DOHH2 (cell line): ENCODE measurements around the gene RHOXF2B.
"Not testable (repeated sequence)": the region's sequence is repeated elsewhere in the genome, so short reads cannot be mapped to it uniquely, and the experiment has no call there.

Experiments used
- H3F3A ChIP-seq: fragments of 200-600 bp; sonication (generic), shearing (Covaris generic); 2 replicates; pipeline ENCODE4 v1.6.0; 2016; ENCODE audit warnings: antibody characterized with exemption, mild to moderate bottlenecking; ENCODE audit not compliant: control insufficient read depth, insufficient read depth
- H3K27ac ChIP-seq: fragments of 200-600 bp; sonication (generic); 2 replicates; pipeline ENCODE4 v1.5.1; 2014; ENCODE audit warnings: low read depth, mild to moderate bottlenecking, low read length, moderate library complexity
- H3K27me3 ChIP-seq: fragments of 200-600 bp; sonication (generic); 2 replicates; pipeline ENCODE4 v1.6.1; 2014; ENCODE audit warnings: mild to moderate bottlenecking, low read length, mixed read lengths; ENCODE audit not compliant: control insufficient read depth
- H3K36me3 ChIP-seq: fragments of 200-600 bp; sonication (generic); 2 replicates; pipeline ENCODE4 v1.6.1; 2014; ENCODE audit warnings: mild to moderate bottlenecking, low read length, moderate library complexity, mixed read lengths; ENCODE audit not compliant: control insufficient read depth
- H3K4me1 ChIP-seq: fragments of 200-600 bp; sonication (generic); 2 replicates; pipeline ENCODE4 v1.6.1; 2014; ENCODE audit warnings: mild to moderate bottlenecking, low read length, mixed read lengths; ENCODE audit not compliant: control insufficient read depth
- H3K4me2 ChIP-seq: fragments of 200-600 bp; sonication (generic); 2 replicates; pipeline ENCODE4 v1.6.0; 2014; ENCODE audit warnings: mild to moderate bottlenecking, low read length, moderate library complexity
- H3K4me3 ChIP-seq: fragments of 200-600 bp; sonication (generic); 2 replicates; pipeline ENCODE4 v1.5.1; 2014; ENCODE audit warnings: mild to moderate bottlenecking, low read length, mixed read lengths
- H3K79me2 ChIP-seq: fragments of 200-600 bp; sonication (generic); 2 replicates; pipeline ENCODE4 v1.6.1; 2014; ENCODE audit warnings: mild to moderate bottlenecking, low read length, mixed read lengths; ENCODE audit not compliant: control insufficient read depth
- H3K9me2 ChIP-seq: fragments of 200-600 bp; sonication (generic); replicated peaks from 2 replicates; pipeline ENCODE4 v1.6.1; 2014; ENCODE audit warnings: mild to moderate bottlenecking, low read length, mixed read lengths; ENCODE audit not compliant: control insufficient read depth
- H3K9me3 ChIP-seq: fragments of 200-600 bp; sonication (generic); 2 replicates; pipeline ENCODE4 v1.6.1; 2014; ENCODE audit warnings: antibody characterized with exemption, low read length, mixed read lengths; ENCODE audit not compliant: control insufficient read depth, insufficient read depth
- H4K20me1 ChIP-seq: fragments of 200-600 bp; sonication (generic); 2 replicates; pipeline ENCODE4 v1.6.0; 2014; ENCODE audit warnings: low read depth, mild to moderate bottlenecking, antibody characterized with exemption, low read length, moderate library complexity; ENCODE audit not compliant: control insufficient read depth, insufficient read depth
- EZH2phosphoT487 ChIP-seq: fragments of 200-600 bp; sonication (generic); IDR thresholded peaks from 2 replicates; pipeline ENCODE4 v1.6.1; 2017; ENCODE audit warnings: borderline replicate concordance, mild to moderate bottlenecking, antibody characterized with exemption, low read length, moderate library complexity, mixed read lengths
- TF ChIP-seq, protein P1 (sequence below): fragments of 200-600 bp; sonication (generic); IDR thresholded peaks from one replicate; pipeline ENCODE4 v1.5.1; 2014; ENCODE audit warnings: antibody characterized with exemption, mild to moderate bottlenecking, low read depth, low read length; ENCODE audit not compliant: poor library complexity, severe bottlenecking

The RHOXF2B gene

DNA sequence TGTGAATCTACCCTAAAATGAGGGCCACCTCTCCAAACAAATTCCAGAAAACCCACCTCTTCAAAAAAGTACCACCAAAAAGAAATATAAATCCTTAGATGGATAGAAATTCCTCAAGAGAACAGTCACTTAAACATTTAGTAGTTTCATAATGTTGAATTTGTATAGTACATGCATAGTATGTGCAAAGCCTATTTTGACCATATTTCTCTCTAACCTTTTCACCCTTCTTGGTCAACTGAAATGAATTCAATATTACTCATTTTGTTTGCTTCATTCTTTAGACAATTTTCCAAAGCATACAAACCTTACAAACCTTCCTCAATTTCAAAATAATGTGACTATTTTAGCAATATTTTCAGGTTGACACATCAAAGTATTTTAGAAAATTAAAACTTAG, 34.1 kb upstream of the RHOXF2B start:
- no peaks in the 10 kb centered on the region for H3K36me3 ChIP-seq
- H3F3A ChIP-seq, result no peaks in the 10 kb centered on the region
- no peak overlapping the region for H3K4me2 ChIP-seq
- H3K79me2 ChIP-seq, result no peaks in the 10 kb centered on the region
- no peak overlapping the region for H3K4me3 ChIP-seq
- H3K27ac ChIP-seq, result no peak overlapping the region
- H3K27me3 ChIP-seq, result no peaks in the 10 kb centered on the region
- H3K4me1 ChIP-seq, result no peaks in the 10 kb centered on the region
- no peak for TF ChIP-seq EZH2phosphoT487
- TF ChIP-seq, protein P1, sequence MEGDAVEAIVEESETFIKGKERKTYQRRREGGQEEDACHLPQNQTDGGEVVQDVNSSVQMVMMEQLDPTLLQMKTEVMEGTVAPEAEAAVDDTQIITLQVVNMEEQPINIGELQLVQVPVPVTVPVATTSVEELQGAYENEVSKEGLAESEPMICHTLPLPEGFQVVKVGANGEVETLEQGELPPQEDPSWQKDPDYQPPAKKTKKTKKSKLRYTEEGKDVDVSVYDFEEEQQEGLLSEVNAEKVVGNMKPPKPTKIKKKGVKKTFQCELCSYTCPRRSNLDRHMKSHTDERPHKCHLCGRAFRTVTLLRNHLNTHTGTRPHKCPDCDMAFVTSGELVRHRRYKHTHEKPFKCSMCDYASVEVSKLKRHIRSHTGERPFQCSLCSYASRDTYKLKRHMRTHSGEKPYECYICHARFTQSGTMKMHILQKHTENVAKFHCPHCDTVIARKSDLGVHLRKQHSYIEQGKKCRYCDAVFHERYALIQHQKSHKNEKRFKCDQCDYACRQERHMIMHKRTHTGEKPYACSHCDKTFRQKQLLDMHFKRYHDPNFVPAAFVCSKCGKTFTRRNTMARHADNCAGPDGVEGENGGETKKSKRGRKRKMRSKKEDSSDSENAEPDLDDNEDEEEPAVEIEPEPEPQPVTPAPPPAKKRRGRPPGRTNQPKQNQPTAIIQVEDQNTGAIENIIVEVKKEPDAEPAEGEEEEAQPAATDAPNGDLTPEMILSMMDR, result no peak
- no peaks in the 10 kb centered on the region for H3K9me2 ChIP-seq
- H4K20me1 ChIP-seq, result no peaks in the 10 kb centered on the region
- H3K9me3 ChIP-seq, result no peaks in the 10 kb centered on the region

DNA sequence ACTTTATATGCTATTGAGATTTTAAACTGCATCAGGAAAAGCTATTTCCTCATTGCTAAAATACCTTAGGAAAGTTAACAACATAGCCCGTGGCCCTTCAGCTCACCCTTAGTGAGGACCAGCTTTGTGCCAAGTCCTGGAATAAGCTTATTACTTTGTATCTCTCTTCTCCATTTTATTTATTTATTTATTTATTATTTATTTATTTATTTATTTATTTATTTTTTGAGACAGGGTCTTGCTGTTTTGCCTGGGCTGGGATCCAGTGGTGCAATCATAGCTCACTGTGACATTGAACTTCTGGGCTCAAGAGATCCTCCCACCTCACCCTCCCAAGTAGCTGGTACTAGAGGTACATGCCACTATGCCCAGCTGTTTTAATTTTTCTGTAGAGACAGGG, 31.9 kb upstream of the RHOXF2B start:
- no peak overlapping the region for H3K4me3 ChIP-seq
- H3K9me3 ChIP-seq, result no peaks in the 10 kb centered on the region
- H3F3A ChIP-seq, result no peaks in the 10 kb centered on the region
- no peaks in the 10 kb centered on the region for H3K27me3 ChIP-seq
- H3K36me3 ChIP-seq, result no peaks in the 10 kb centered on the region
- no peaks in the 10 kb centered on the region for H4K20me1 ChIP-seq
- H3K27ac ChIP-seq, result no peak overlapping the region
- H3K79me2 ChIP-seq, result no peaks in the 10 kb centered on the region
- no peaks in the 10 kb centered on the region for H3K9me2 ChIP-seq
- H3K4me2 ChIP-seq, result no peak overlapping the region
- TF ChIP-seq, protein P1, result no peak
- TF ChIP-seq EZH2phosphoT487, result no peak
- no peaks in the 10 kb centered on the region for H3K4me1 ChIP-seq

DNA sequence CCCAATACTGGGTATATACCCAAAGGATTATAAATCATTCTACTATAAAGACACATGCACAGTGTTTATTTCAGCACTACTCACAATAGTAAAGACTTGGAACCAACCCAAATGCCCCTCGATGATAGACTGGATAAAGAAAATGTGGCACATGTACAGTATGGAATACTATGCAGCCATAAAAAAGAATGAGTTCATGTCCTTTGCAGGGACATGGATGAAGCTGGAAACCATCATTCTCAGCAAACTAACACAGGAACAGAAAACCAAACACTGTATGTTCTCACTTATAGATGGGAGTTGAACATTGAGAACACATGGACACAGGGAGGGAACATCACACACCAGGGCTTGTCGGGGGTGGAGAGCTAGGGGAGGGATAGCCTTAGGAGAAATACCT, 27.2 kb upstream of the RHOXF2B start:
- not testable (repeated sequence) for H3K27ac ChIP-seq, H3F3A ChIP-seq, H4K20me1 ChIP-seq, H3K4me2 ChIP-seq, H3K4me1 ChIP-seq, H3K36me3 ChIP-seq, H3K9me3 ChIP-seq, H3K4me3 ChIP-seq, H3K27me3 ChIP-seq, H3K79me2 ChIP-seq, H3K9me2 ChIP-seq

DNA sequence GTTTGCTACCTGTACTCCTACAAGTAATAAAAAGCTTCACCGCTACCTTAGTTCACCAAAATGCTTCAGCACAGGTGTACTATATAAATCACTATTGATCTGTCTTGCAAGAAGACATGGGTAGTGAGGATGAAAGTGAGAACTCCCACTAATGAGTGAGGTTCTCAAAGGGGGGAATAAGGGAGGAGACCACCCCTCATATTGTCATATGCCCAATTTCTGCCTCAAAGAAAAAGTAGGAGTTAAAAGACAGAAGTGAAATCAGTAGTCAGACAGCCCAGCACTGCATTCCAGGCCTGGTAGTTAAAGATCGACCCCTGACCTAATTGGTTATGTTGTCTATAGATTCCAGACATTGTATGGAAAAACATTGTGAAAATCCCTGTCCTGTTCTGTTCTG, 23.6 kb upstream of the RHOXF2B start:
- H3K4me3 ChIP-seq, H4K20me1 ChIP-seq, H3K4me2 ChIP-seq, H3K27ac ChIP-seq, H3K4me1 ChIP-seq, H3K9me3 ChIP-seq, H3F3A ChIP-seq, H3K79me2 ChIP-seq, H3K9me2 ChIP-seq, H3K36me3 ChIP-seq, H3K27me3 ChIP-seq: not testable (repeated sequence)
